MM.1S (cell line): ENCODE data around the gene CCR1.

ENCODE experiments used
- DNase-seq: peaks from one replicate; pipeline ENCODE4 v3.0.0-alpha.2; 2015
- H2AFZ ChIP-seq: fragments of 300-600 bp; sonication (generic); 2 replicates; pipeline ENCODE4 v1.6.0; 2016; ENCODE audit warnings: antibody characterized with exemption, low read length
- H3F3A ChIP-seq: fragments of 300-600 bp; sonication (generic); 2 replicates; pipeline ENCODE4 v1.6.1; 2016; ENCODE audit warnings: mild to moderate bottlenecking, antibody characterized with exemption, low read length, moderate library complexity, mixed read lengths; ENCODE audit not compliant: insufficient read depth
- H3K27ac ChIP-seq: fragments of 300-600 bp; sonication (generic); 2 replicates; pipeline ENCODE4 v1.5.1; 2016; ENCODE audit warnings: mild to moderate bottlenecking, low read length
- H3K27me3 ChIP-seq: fragments of 300-600 bp; sonication (generic); replicated peaks from 2 replicates; pipeline ENCODE4 v1.6.0; 2016; ENCODE audit warnings: low read length; ENCODE audit not compliant: insufficient read depth
- H3K36me3 ChIP-seq: fragments of 300-600 bp; sonication (generic); replicated peaks from 2 replicates; pipeline ENCODE4 v1.6.1; 2016; ENCODE audit warnings: mild to moderate bottlenecking, low read length, mixed read lengths; ENCODE audit not compliant: insufficient read depth
- H3K4me1 ChIP-seq: fragments of 300-600 bp; sonication (generic); 2 replicates; pipeline ENCODE4 v1.6.1; 2016; ENCODE audit warnings: low read length, mixed read lengths
- H3K4me2 ChIP-seq: fragments of 300-600 bp; sonication (generic); 2 replicates; pipeline ENCODE4 v1.6.0; 2016; ENCODE audit warnings: low read depth, low read length
- H3K4me3 ChIP-seq: fragments of 300-600 bp; sonication (generic); 2 replicates; pipeline ENCODE4 v1.5.1; 2016; ENCODE audit warnings: low read length, mixed read lengths
- H3K79me2 ChIP-seq: fragments of 300-600 bp; sonication (generic); 2 replicates; pipeline ENCODE4 v1.6.1; 2016; ENCODE audit warnings: mixed run types, low read length, mixed read lengths
- H3K9ac ChIP-seq: fragments of 300-600 bp; sonication (generic); 2 replicates; pipeline ENCODE4 v1.6.1; 2016; ENCODE audit warnings: low read length, mixed read lengths
- H3K9me2 ChIP-seq: fragments of 300-600 bp; sonication (generic); replicated peaks from 2 replicates; pipeline ENCODE4 v1.6.1; 2016; ENCODE audit warnings: mild to moderate bottlenecking, low read length, mixed read lengths; ENCODE audit not compliant: insufficient read depth
- H3K9me3 ChIP-seq: fragments of 300-600 bp; sonication (generic); replicated peaks from 2 replicates; pipeline ENCODE4 v1.6.1; 2016; ENCODE audit warnings: mild to moderate bottlenecking, low read length, mixed read lengths; ENCODE audit not compliant: insufficient read depth
- H4K20me1 ChIP-seq: fragments of 300-600 bp; sonication (generic); 2 replicates; pipeline ENCODE4 v1.6.1; 2016; ENCODE audit warnings: mild to moderate bottlenecking, low read length, moderate library complexity, mixed read lengths; ENCODE audit not compliant: insufficient read depth
- CTCF ChIP-seq: fragments of 300-600 bp; sonication (generic); IDR thresholded peaks from 2 replicates; pipeline ENCODE4 v1.5.1; 2016; ENCODE audit warnings: antibody characterized with exemption, low read length, mixed read lengths
- EZH2 ChIP-seq: fragments of 300-600 bp; sonication (generic); optimal IDR thresholded peaks from 2 replicates; pipeline ENCODE3; 2017; ENCODE audit warnings: low read depth, mild to moderate bottlenecking, antibody characterized with exemption, low read length, mixed read lengths
- EZH2phosphoT487 ChIP-seq: fragments of 300-600 bp; sonication (generic); IDR thresholded peaks from 2 replicates; pipeline ENCODE4 v1.6.1; 2018; ENCODE audit warnings: antibody characterized with exemption, low read length

CCR1 gene

GRCh38 chr3:46228260-46229242 is 20.4 kb upstream of the CCR1 start:
- TF ChIP-seq EZH2 (no peak), CTCF (no peak), EZH2phosphoT487 (no peak)
- H3K36me3 ChIP-seq = no peaks in the 10 kb centered on the region
- H2AFZ ChIP-seq = no peak overlapping the region
- no peaks in the 10 kb centered on the region for H3K27me3 ChIP-seq
- H3K4me3 ChIP-seq = no peak overlapping the region
- H3K9me2 ChIP-seq = no peaks in the 10 kb centered on the region
- H3K9ac ChIP-seq = no peak overlapping the region
- no peak for DNase-seq
- no peaks in the 10 kb centered on the region for H4K20me1 ChIP-seq
- H3K9me3 ChIP-seq = no peaks in the 10 kb centered on the region
- no peaks in the 10 kb centered on the region for H3K79me2 ChIP-seq
- no peaks in the 10 kb centered on the region for H3F3A ChIP-seq
- H3K4me2 ChIP-seq = no peak overlapping the region
- no peak overlapping the region for H3K27ac ChIP-seq
- 0 out of 2 replicates have a peak, but pooled peaks cover 8% of the 10 kb centered on the region for H3K4me1 ChIP-seq

- Histone ChIP-seq H3K27me3 (no peaks in the 10 kb centered on the region), H3K36me3 (no peaks in the 10 kb centered on the region), H3K9ac (no peak overlapping the region), H3K4me3 (no peak overlapping the region), H3K9me2 (no peaks in the 10 kb centered on the region), H3K79me2 (no peaks in the 10 kb centered on the region), H3K4me1 (peaks cover 17% of the 10 kb centered on the region), H3K9me3 (no peaks in the 10 kb centered on the region), H2AFZ (no peak overlapping the region), H3F3A (no peaks in the 10 kb centered on the region), H3K4me2 (no peak overlapping the region), H3K27ac (no peak overlapping the region), H4K20me1 (no peaks in the 10 kb centered on the region)
- DNase-seq = no peak
- TF ChIP-seq CTCF (no peak), EZH2 (no peak), EZH2phosphoT487 (no peak)
These were observed 14.5 kb upstream of the CCR1 start for GRCh38 chr3:46222435-46223161.

GRCh38 chr3:46221938-46222337 is 13.8 kb upstream of the CCR1 start:
- TF ChIP-seq CTCF (no peak), EZH2phosphoT487 (no peak), EZH2 (no peak)
- no peaks in the 10 kb centered on the region for H3K27me3 ChIP-seq

More at GRCh38 chr3:46221938-46222337, 13.8 kb upstream of the CCR1 start:
- Histone ChIP-seq H3K9me2 (no peaks in the 10 kb centered on the region), H3K79me2 (no peaks in the 10 kb centered on the region), H2AFZ (no peak overlapping the region), H3K27ac (no peak overlapping the region), H3K9ac (no peak overlapping the region), H3K4me3 (no peak overlapping the region), H3K36me3 (no peaks in the 10 kb centered on the region), H3K4me1 (peaks cover 23% of the 10 kb centered on the region), H3K9me3 (no peaks in the 10 kb centered on the region), H3K4me2 (no peak overlapping the region), H3F3A (0 out of 2 replicates have a peak, but pooled peaks cover 6% of the 10 kb centered on the region), H4K20me1 (no peaks in the 10 kb centered on the region)
- no peak for DNase-seq
